Activated naive CD8-positive, alpha-beta T cell treated with anti-CD3 and anti-CD28 coated beads, Interleukin-2, amount 50 U/mL, for 24 hours (primary cell): Measurements from ENCODE around the gene EPN3.

Source experiments
- ATAC-seq: fragments of 150-1000 bp; cut with Tn5 transposase; one replicate; pipeline ENCODE4 v1.10.0; 2021
- DNase-seq: peaks from one replicate; pipeline ENCODE4 v3.0.0; 2021
- H3K27ac Mint-ChIP-seq: one replicate; pipeline ENCODE4 v1.8.0; 2021; ENCODE audit warnings: mild to moderate bottlenecking, mixed read lengths
- H3K27me3 Mint-ChIP-seq: one replicate; pipeline ENCODE4 v1.8.0; 2021; ENCODE audit warnings: mixed read lengths
- H3K36me3 Mint-ChIP-seq: one replicate; pipeline ENCODE4 v1.8.0; 2021; ENCODE audit warnings: low read depth, mixed read lengths
- H3K4me1 Mint-ChIP-seq: one replicate; pipeline ENCODE4 v1.8.0; 2021; ENCODE audit warnings: mixed read lengths
- H3K4me3 Mint-ChIP-seq: one replicate; pipeline ENCODE4 v1.8.0; 2021; ENCODE audit warnings: mild to moderate bottlenecking, moderate library complexity, mixed read lengths
- H3K9me3 Mint-ChIP-seq: one replicate; pipeline ENCODE4 v1.8.0; 2021; ENCODE audit warnings: mixed read lengths

EPN3 gene

DNA sequence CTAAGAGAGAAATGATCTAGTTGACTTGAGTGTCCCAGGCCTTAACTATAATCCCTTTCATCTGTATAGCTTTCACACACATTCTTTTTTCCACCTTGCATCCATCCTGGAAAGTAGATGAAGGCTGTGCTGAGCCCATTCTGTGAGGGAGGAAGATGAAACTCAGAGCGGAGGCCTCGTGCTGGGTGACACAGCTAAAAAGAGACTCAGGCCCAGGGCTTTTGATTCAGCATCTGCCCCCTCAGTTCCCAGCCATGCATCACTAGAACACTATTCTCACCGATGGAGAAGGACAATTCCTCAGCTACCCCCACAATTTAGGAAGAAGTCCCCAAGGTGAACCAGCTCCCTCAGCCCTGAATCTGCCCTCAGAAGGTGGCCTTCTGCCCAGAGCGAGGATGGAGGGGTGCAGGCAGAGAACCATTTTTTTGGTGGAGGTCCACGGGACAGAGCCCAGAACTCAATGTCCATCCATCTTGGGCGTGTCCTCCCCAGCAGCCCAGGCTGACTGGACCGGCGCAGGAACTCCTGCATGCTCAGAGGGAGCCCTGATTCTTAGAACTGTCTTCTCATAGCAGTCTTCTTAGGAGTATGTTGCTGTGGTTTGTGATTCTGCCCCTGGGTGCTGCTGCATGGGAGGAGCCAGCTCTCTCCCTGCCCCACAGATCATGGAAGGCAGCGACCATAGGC, 30.1 kb upstream of the EPN3 start:
- no peak overlapping the region for H3K4me3 Mint-ChIP-seq
- H3K4me1 Mint-ChIP-seq = peaks cover 15% of the 10 kb centered on the region
- H3K27me3 Mint-ChIP-seq = no peaks in the 10 kb centered on the region
- ATAC-seq (no peak), DNase-seq (no peak)
- H3K9me3 Mint-ChIP-seq = no peaks in the 10 kb centered on the region
- no peaks in the 10 kb centered on the region for H3K36me3 Mint-ChIP-seq
- no peak overlapping the region for H3K27ac Mint-ChIP-seq

DNA sequence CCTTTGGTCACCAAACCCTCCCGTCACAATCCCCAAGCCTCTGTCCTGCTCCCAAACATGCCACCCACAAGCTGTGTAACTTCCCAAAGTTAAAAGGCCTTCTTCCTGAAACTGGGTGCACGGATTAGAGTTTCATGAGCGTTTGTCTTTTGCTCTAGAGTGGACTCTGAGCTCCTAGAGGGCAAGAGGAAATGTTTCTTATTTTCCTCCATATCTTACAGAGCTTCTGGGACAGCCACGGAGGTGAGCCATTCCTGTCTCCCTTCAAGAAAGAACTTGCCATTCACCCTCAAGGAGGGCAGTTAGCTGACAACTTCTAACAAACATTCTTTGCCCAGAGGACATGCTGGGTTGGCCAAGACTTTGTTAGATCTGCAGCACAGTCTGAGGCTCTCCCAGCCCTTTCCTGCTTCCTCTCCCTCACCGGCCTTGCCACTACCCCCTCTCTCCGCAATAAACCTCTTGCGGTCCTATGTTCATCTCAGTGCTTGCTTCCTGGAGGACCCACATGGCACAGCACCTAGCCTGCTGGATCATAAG, 26.9 kb upstream of the EPN3 start:
- ATAC-seq = no peak
- Mint-ChIP-seq H3K4me1 (peaks cover 36% of the 10 kb centered on the region), H3K4me3 (no peak overlapping the region), H3K27ac (no peak overlapping the region), H3K36me3 (no peaks in the 10 kb centered on the region), H3K27me3 (no peaks in the 10 kb centered on the region), H3K9me3 (no peaks in the 10 kb centered on the region)
- DNase-seq = no peak

DNA sequence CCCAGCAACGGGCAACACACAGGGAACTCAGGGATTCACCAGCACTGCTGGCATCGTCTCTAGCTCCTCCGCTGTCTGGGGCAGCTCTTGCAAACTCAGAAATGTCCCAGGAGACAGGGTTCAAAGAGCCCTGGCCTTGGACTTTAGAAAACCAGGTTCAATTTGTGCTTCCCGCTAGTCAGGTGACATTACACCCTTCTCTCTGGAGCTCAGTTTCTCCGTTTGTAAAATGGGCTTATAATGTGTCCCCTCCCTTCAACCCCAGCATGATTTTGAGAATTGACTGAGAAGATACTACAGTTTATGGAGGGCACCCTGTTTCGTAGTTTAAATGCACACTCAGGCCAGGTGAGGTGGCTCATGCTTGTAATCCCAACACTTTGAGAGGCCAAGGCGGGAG, 26.2 kb upstream of the EPN3 start:
- Mint-ChIP-seq H3K27ac (no peak overlapping the region), H3K4me3 (no peak overlapping the region), H3K9me3 (no peaks in the 10 kb centered on the region), H3K4me1 (peaks cover 43% of the 10 kb centered on the region), H3K27me3 (no peaks in the 10 kb centered on the region), H3K36me3 (no peaks in the 10 kb centered on the region)
- ATAC-seq (no peak), DNase-seq (no peak)

DNA sequence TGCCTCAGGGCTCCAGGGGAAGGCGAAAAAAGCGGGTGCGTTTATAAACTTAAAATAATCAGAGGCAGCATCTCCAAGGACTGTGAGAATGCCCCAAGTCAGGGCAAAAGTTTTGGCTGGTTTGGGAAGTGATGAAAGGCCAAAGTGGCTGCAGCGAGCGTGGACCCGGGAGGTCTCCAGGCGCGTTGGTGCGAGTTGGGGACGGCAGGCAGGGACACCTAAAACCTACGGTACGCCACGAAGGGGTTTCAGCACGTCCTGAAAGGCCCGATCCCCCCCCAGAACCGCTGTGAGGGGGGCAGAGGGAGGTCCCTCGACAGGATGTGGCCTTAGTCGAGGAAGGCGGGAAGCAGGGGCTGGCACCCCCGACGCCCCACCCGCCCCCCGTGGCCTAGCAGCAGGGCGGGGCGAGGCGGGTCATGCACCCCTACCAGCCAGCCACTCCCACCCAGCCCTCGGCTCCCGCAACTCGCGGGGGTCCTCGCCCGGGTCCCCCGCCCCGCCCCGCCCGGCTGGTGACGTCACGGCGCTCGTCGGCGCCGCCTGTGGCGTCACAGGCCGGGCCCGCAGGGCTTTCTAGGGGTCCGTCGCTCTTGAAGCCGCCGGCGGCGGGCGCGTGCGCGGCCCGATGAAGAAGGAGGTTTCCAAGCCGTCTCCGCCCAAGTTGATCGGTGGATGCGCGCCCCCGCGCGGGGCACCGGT, 24.5 kb upstream of the EPN3 start, which contains the start of gene MYCBPAP:
Gene MYCBPAP (plus strand): TSS at position 569 of the 702 bp plus-strand sequence. CDS start 236 bp downstream, outside the sequence.
- DNase-seq = peak; percentile 85
- Mint-ChIP-seq H3K4me3 (peak within 1 kb of the TSS; percentile 91), H3K4me1 (peaks cover 51% of the 10 kb centered on the region), H3K9me3 (no peaks in the 10 kb centered on the region), H3K27me3 (no peaks in the 10 kb centered on the region), H3K36me3 (no peaks in the 10 kb centered on the region), H3K27ac (peak within 1 kb of the TSS; percentile 86)
- peak; percentile 75 for ATAC-seq

DNA sequence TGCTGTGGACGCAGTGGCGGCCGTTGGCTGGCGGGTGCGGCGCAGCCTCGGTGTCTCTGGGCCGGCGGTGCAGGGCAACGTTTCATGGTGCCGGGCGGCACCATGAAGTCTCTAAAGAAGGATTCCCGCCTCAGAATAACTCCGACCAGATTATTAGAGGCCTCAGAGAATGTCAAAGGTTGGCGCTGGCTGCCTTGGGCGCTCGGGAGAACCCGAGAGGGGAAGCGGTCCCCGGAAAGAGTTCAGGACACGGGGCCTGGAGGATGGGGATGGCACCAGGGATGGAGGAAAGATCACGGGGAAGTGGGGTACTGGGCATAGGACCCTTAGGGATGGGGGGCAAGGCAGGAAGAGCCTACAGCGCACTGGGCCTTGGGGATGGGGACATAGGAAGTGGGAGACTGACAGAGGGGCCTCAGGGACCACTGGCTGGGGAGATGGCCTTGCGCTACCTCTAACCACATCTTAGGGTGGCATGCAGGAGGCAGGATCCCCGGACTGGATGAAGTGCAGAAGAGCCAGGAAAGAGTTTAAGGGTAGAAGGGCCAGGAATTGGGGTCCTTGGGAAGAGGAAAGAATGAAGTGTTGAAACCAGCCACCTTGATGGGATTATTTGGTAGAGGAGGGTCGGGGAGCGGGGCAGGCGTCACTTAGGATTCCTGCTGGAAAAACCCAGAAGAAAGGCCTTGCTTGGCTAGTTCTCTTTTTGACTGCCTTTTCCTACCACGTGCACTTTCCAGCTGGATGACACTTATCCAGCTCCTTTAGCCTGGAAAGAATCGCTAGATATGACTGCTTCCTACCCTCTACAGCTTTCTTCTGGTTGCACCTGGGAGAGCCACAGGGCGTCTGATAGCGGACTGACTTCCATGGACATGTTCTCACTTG, 23.7 kb upstream of the EPN3 start:
- peaks cover 46% of the 10 kb centered on the region for H3K4me1 Mint-ChIP-seq

DNA sequence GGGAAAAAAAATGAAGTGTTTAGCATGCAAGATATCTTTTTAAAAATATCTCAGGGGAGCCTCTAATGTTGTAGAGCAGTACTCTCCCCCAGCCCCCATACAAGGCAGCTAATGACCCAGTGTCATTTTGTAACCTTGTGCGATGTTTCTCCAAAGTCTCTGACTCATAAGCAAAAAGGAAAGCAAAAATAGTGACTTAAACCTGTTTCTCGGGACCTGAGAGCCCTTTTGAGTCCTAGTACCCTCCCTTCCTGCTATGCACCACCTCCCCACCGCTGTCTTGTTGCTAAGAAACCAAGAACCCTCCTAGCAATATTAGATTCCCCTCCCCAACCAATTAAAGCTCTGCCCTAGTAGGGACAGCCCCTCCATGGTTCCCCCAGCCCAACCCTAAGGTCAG, 21.5 kb upstream of the EPN3 start:
- Mint-ChIP-seq H3K27ac (no peak overlapping the region), H3K4me3 (peak overlapping the region; percentile 13), H3K9me3 (no peaks in the 10 kb centered on the region), H3K27me3 (no peaks in the 10 kb centered on the region), H3K36me3 (no peaks in the 10 kb centered on the region), H3K4me1 (peaks cover 36% of the 10 kb centered on the region)
- ATAC-seq = peak; percentile 77
- DNase-seq = peak; percentile 39

More for the DNA sequence above, 23.7 kb upstream of the EPN3 start:
- Mint-ChIP-seq H3K4me3 (peak overlapping the region; percentile 91), H3K36me3 (no peaks in the 10 kb centered on the region), H3K27me3 (no peaks in the 10 kb centered on the region), H3K27ac (peak overlapping the region; percentile 86), H3K9me3 (no peaks in the 10 kb centered on the region)
- ATAC-seq (no peak), DNase-seq (no peak)

DNA sequence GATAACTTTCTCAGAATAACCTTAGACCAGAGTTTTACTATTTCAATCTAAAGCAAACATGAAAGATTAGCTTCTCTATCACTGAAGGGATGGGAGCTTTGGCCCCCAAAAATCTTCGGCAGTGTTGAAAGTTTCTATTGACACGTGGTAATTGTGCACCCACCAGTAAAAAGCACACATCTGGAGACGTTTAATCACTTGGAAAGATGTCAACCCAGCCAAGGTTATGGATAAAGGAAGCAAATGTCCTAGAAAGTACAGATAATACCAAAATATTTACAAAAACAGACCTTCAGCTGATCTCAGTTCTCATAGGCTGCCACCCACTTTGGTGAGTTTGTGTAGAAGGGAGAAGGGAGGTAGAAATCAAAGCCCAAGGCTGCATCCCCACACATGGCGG, 19.0 kb upstream of the EPN3 start:
- ATAC-seq = no peak
- H3K4me1 Mint-ChIP-seq = peaks cover 31% of the 10 kb centered on the region
- DNase-seq = no peak
- no peak overlapping the region for H3K4me3 Mint-ChIP-seq
- H3K36me3 Mint-ChIP-seq = no peaks in the 10 kb centered on the region
- H3K9me3 Mint-ChIP-seq = no peaks in the 10 kb centered on the region
- no peaks in the 10 kb centered on the region for H3K27me3 Mint-ChIP-seq
- H3K27ac Mint-ChIP-seq = no peak overlapping the region

DNA sequence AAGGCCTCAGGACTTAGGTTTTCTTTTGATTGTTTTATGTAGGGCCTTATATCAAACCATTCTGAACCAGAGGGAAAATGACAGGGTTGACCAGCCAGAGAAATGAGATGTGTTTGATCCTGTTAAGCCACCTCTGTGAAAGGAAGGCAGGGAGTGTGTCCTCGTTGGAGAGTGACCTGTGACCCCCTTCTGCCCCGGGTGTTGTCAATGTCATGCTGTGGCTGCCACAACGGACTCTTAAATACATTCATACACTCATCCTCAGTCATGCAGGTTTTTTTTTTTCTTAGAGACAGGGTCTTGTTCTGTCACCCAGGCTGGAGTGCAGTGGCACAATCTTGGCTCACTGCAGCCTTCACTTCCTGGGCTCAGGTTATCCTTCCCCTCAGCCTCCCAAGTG, 18.1 kb upstream of the EPN3 start:
- ATAC-seq (no peak), DNase-seq (no peak)
- no peaks in the 10 kb centered on the region for H3K27me3 Mint-ChIP-seq
- no peak overlapping the region for H3K27ac Mint-ChIP-seq
- H3K4me3 Mint-ChIP-seq = no peak overlapping the region
- H3K4me1 Mint-ChIP-seq = peaks cover 23% of the 10 kb centered on the region
- no peaks in the 10 kb centered on the region for H3K9me3 Mint-ChIP-seq
- no peaks in the 10 kb centered on the region for H3K36me3 Mint-ChIP-seq

DNA sequence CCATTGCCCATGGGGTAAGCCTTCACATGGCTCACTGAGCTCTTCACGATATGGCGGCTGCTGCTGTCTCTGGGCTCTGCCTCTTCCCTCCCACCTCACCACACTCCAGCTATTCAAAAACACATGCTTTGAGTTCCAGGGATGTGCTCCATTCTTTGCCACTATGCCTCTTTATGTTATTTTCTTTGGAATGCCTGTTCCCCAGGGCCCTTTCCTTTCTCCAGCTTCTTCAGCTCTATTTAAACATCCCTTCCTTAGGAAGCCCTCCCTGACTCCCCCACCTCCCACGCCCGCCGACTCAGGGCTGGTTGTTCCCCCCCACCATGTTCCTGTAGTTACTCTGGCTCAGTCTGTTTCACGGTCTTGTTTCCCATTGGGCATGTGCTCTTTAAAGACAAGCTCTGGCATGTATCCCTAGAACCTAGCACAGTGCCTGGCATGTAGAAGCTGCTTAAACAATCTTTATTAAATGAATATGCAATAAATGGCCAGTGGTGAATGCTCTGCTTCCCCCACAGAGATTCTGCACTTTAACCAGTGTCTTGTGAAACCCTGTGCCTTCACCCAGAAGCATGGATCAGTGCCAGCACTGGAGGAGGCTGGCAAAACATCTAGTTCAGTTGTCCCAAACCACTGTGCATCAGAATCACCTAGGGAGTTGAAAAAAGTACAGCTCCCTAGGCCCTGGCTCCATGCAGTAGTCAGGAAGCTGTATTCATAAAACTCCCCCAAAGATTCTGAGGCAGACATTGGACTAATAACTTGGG, 17.4 kb upstream of the EPN3 start:
- no peaks in the 10 kb centered on the region for H3K9me3 Mint-ChIP-seq
- H3K36me3 Mint-ChIP-seq = no peaks in the 10 kb centered on the region
- no peak overlapping the region for H3K27ac Mint-ChIP-seq
- H3K4me1 Mint-ChIP-seq = peaks cover 18% of the 10 kb centered on the region
- no peaks in the 10 kb centered on the region for H3K27me3 Mint-ChIP-seq
- DNase-seq (no peak), ATAC-seq (no peak)
- no peak overlapping the region for H3K4me3 Mint-ChIP-seq

DNA sequence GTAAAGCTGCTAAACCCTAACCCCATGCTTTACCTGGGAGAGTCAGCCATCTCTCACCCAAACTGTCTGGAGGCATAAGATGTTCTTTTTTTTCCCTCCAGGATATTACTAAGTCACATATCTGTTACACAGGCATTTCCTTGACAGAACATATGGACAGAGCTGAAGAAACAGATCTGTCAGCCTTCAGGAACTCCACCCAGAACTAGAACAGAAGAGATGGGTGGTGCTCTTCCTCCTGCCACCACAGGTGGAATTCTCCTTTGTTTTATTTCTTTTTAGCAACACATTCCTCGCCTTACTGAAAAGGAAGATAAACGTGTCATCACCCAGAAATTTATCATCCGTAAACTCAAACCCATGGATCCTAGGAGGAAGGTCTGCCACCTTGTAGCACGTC, 15.5 kb upstream of the EPN3 start:
- Mint-ChIP-seq H3K9me3 (no peaks in the 10 kb centered on the region), H3K4me3 (no peak overlapping the region), H3K27ac (no peak overlapping the region), H3K27me3 (no peaks in the 10 kb centered on the region), H3K36me3 (no peaks in the 10 kb centered on the region), H3K4me1 (peaks cover 2% of the 10 kb centered on the region)
- ATAC-seq = no peak
- no peak for DNase-seq

DNA sequence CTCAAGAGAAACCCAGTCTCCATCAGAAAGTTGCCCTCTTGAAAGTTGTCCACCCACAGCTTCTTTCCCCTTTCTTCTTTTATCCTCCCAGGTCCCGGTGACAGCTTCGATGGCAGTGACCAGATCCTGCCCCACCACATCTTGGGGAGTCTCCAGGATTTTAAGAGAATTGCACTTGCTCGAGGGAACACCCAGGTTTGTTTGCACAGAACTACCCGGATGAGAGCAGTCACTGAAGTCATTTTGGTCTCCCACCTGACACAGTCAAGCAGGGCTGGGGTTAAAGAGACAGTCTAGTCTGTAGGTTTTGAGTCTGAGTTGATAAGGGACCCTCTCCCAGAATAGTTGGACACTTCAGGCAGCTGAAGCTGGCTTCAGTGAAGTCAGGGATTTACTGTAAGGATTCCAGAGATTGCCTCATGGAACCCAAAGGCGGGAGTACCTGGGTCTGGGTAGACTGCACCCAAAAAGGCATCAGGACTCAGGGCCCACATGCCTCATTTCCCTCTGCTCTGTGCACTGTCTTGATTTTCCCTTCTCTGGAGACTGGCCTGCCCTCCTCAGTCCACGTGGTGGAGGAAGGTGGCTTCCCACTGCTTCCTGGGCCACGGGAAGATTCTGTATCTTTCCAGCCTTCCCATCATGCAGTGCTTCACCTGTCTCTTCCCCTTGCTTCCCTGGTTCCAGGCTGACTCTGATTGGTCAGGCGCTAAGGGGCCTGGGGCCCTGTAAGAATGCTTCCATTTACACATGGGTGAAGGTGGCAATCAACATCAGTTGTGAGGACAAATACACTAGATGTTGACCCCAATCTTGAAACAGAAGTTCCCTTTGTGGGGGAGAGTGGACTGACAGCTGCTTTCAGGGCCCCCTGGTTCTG, 14.8 kb upstream of the EPN3 start:
- H3K36me3 Mint-ChIP-seq = no peaks in the 10 kb centered on the region
- H3K27me3 Mint-ChIP-seq = no peaks in the 10 kb centered on the region
- no peak overlapping the region for H3K27ac Mint-ChIP-seq
- no peaks in the 10 kb centered on the region for H3K4me1 Mint-ChIP-seq
- H3K4me3 Mint-ChIP-seq = no peak overlapping the region
- no peaks in the 10 kb centered on the region for H3K9me3 Mint-ChIP-seq
- DNase-seq = no peak
- no peak for ATAC-seq

DNA sequence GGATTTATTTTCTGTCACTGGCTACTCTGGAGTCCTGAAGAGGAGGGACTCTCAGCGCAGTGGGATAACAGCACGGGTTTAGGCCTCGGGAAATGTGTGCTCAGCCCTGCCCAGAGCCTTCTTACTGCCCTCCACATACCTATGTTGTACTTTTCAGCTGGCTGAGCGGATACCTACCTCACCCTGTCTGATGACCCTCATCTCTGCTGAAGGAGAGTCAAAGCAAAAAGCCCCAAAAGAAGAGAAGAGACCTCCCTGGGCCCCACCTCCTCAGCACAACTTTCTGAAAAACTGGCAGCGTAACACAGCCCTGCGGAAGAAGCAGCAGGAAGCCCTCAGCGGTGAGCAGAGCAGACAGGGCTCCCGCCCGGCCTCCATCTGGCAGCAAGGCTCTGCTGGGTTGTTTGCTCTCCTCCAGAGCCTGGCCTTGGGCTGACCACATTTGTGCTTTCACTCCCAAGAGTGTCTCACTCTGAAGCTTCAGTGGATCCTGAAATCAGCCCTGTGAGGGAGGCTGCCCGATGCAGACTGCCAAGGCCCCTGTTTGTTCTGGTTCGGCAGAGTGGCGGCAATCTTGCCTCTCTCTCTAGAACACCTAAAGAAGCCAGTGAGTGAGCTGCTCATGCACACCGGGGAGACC, 14.0 kb upstream of the EPN3 start:
- no peaks in the 10 kb centered on the region for H3K9me3 Mint-ChIP-seq
- ATAC-seq (no peak), DNase-seq (no peak)
- no peaks in the 10 kb centered on the region for H3K36me3 Mint-ChIP-seq
- H3K27ac Mint-ChIP-seq = no peak overlapping the region
- H3K27me3 Mint-ChIP-seq = no peaks in the 10 kb centered on the region
- no peaks in the 10 kb centered on the region for H3K4me1 Mint-ChIP-seq
- no peak overlapping the region for H3K4me3 Mint-ChIP-seq
